Endothelial cell of umbilical vein (primary cell): ENCODE data around the gene L2HGDH. TPM values are rescaled to one million over a fixed set of nuclear protein-coding genes. Genes with fewer than 3 reads are reported as not detected.

Experiments used
- BruUV-seq: library from RNA; stranded (reverse); fragments of 400-500 nt; replicated peaks from 2 replicates; lab custom pipeline; 2021; lab: Mats Ljungman, UMichigan
- CTCF ChIA-PET: fragments of 300-600, 350-600 bp; sonication (Branson Sonifier 250); formaldehyde crosslinking; loops from one replicate; lab custom pipeline; 2021; ENCODE audit warnings: antibody characterized with exemption, inconsistent platforms; lab: Charles Lee
- POLR2A ChIA-PET: fragments of 300-600, 350-600 bp; sonication (Branson Sonifier 250); formaldehyde crosslinking; loops from one replicate; lab custom pipeline; 2021; ENCODE audit warnings: antibody characterized with exemption, inconsistent platforms; lab: Charles Lee
- DNase-seq: peaks from one replicate; pipeline ENCODE4 v3.0.0-alpha.2; 2011; ENCODE audit warnings: low read depth, low spot score
- FAIRE-seq: peaks from 2 replicates; lab custom pipeline; 2011; peaks lifted over from hg19 to GRCh38; lab: Jason Lieb, UNC
- H2AFZ ChIP-seq: 2 replicates; pipeline ENCODE4 v1.6.0; 2012; ENCODE audit warnings: low read depth, low read length, control low read depth, inconsistent platforms
- H3K27ac ChIP-seq: 2 replicates; pipeline ENCODE4 v1.5.1; 2011; ENCODE audit warnings: low read depth, mild to moderate bottlenecking, control low read depth, low read length, moderate library complexity; ENCODE audit not compliant: insufficient read depth
- H3K27me3 ChIP-seq, 2 experiments: 2 replicates each; pipeline versions ENCODE4 v1.6.0 to v1.6.1; 2011; ENCODE audit warnings: low read length in 2 of 2, mixed read lengths in 1 of 2; ENCODE audit not compliant: control insufficient read depth in 2 of 2, insufficient read depth in 2 of 2
- H3K36me3 ChIP-seq, 2 experiments: 2 replicates in 1 of 2; 3 replicates in 1 of 2; pipeline ENCODE4 v1.5.1; 2011; ENCODE audit warnings: low read length in 2 of 2, mild to moderate bottlenecking in 1 of 2, moderate library complexity in 1 of 2; ENCODE audit not compliant: control insufficient read depth in 2 of 2, insufficient read depth in 2 of 2; ENCODE audit errors: extremely low read depth in 1 of 2
- H3K4me1 ChIP-seq: 3 replicates; pipeline ENCODE4 v1.5.1; 2011; ENCODE audit warnings: mild to moderate bottlenecking, low read length; ENCODE audit not compliant: control insufficient read depth, insufficient read depth; ENCODE audit errors: extremely low read depth
- H3K4me2 ChIP-seq: 2 replicates; pipeline ENCODE4 v1.6.1; 2011; ENCODE audit warnings: low read length, control low read depth, mixed read lengths; ENCODE audit not compliant: insufficient read depth
- H3K4me3 ChIP-seq, 3 experiments: fragments of 200-600 bp in 1 of 3; sonication (generic), shearing (Covaris generic) in 1 of 3; replicated peaks in 1 of 3; 2 replicates each; pipeline ENCODE4 v1.5.1; 2011 to 2016; ENCODE audit warnings: control low read depth in 3 of 3, low read length in 3 of 3, mild to moderate bottlenecking in 2 of 3, inconsistent platforms in 1 of 3, low read depth in 1 of 3, moderate library complexity in 1 of 3; ENCODE audit not compliant: insufficient read depth in 1 of 3
- H3K79me2 ChIP-seq: 2 replicates; pipeline ENCODE4 v1.6.0; 2012; ENCODE audit warnings: low read length, inconsistent platforms; ENCODE audit not compliant: control insufficient read depth, insufficient read depth
- H3K9ac ChIP-seq: replicated peaks from 2 replicates; pipeline ENCODE3; 2011; ENCODE audit warnings: low read length, control low read depth; ENCODE audit not compliant: insufficient read depth; ENCODE audit errors: extremely low read depth
- H3K9me1 ChIP-seq: replicated peaks from 3 replicates; pipeline ENCODE4 v1.6.0; 2011; ENCODE audit warnings: mild to moderate bottlenecking, low read length; ENCODE audit not compliant: control insufficient read depth, insufficient read depth; ENCODE audit errors: extremely low read depth
- H3K9me3 ChIP-seq: replicated peaks from 2 replicates; pipeline ENCODE4 v1.5.1; 2012; ENCODE audit warnings: low read length, inconsistent platforms; ENCODE audit not compliant: control insufficient read depth, insufficient read depth
- H4K20me1 ChIP-seq: replicated peaks from 2 replicates; pipeline ENCODE3; 2011; ENCODE audit warnings: mild to moderate bottlenecking, low read length; ENCODE audit not compliant: control insufficient read depth, insufficient read depth; ENCODE audit errors: extremely low read depth
- CTCF ChIP-seq, 2 donors: IDR thresholded peaks; 1 replicate in 1 of 2; 2 replicates in 1 of 2; pipeline ENCODE4 v1.5.1; 2011; ENCODE audit warnings: low read length in 2 of 2, mild to moderate bottlenecking in 2 of 2, moderate library complexity in 2 of 2, control low read depth in 1 of 2, inconsistent platforms in 1 of 2, low read depth in 1 of 2; ENCODE audit not compliant: insufficient read depth in 1 of 2; ENCODE audit errors: extremely low read depth in 1 of 2
- FOS ChIP-seq: IDR thresholded peaks from 2 replicates; pipeline ENCODE4 v1.6.1; 2011; ENCODE audit warnings: mild to moderate bottlenecking, low read length, moderate library complexity, borderline replicate concordance; ENCODE audit not compliant: insufficient read depth
- JUN ChIP-seq: IDR thresholded peaks from 2 replicates; pipeline ENCODE4 v1.6.1; 2011; ENCODE audit warnings: borderline replicate concordance, low read depth; ENCODE audit not compliant: insufficient read length, insufficient read depth
- dilution Hi-C: fragments of 300-500 bp; cut with MboI; formaldehyde crosslinking; loops from one replicate; pipeline ENCODE4 v1.15.0; 2019; ENCODE audit warnings: low sequenced_read_pairs; ENCODE audit not compliant: extremely low pct_ligation_motif_present
- intact Hi-C: fragments of 100-400 bp; cut with micrococcal nuclease; formaldehyde crosslinking; loops from one replicate; pipeline ENCODE4 v1.10.0; 2022
- polyA plus RNA-seq, 4 experiments: library from polyadenylated mRNA; depleted of rRNA in 3 of 4; stranded (reverse) in 3 of 4; unstranded in 1 of 4; fragments of >200 nt; gene quantifications; 2 replicates each; pipeline versions ENCODE4 v1.2.1 to v1.2.3, GENCODE V29; 2011 to 2012; ENCODE audit warnings: missing spikeins in 1 of 4
- total RNA-seq: library from RNA; stranded (reverse); gene quantifications from 2 replicates; pipeline ENCODE4 v1.2.3, GENCODE V29; 2021

The L2HGDH gene
- total and polyA plus RNA-seq, 2 donors (not counting 3 experiments of a cell fraction or from before 2014, with no cell fraction given) = 2.5 to 5.3 TPM

GRCh38 chr14:50308363-50308915, 3.6 kb downstream of the L2HGDH start:
- Histone ChIP-seq H3K4me1 (peaks cover 15% of the 10 kb centered on the region), H3K9me1 (no peaks in the 10 kb centered on the region), H3K9me3 (no peaks in the 10 kb centered on the region), H3K4me2 (no peak overlapping the region), H3K27me3 (no peaks in the 10 kb centered on the region), H3K36me3 (no peaks in the 10 kb centered on the region), H2AFZ (no peak overlapping the region), H3K27ac (no peak overlapping the region), H3K4me3 (no peak overlapping the region), H3K79me2 (peaks cover 3% of the 10 kb centered on the region), H4K20me1 (no peaks in the 10 kb centered on the region), H3K9ac (no peak overlapping the region)
- ChIA-PET CTCF (interaction anchor here (1.3 kb wide), 1 partner anchor 13 kb away, joined by 6 read pairs; no protein-coding TSS in a partner anchor), POLR2A (interaction anchor here (0.7 kb wide), 1 partner anchor 562 kb away, joined by 3 read pairs; no protein-coding TSS in a partner anchor)
- dilution Hi-C loops = no loop called here
- no TSS peak for BruUV-seq
- no peak for TF ChIP-seq CTCF (IDR thresholded peaks at IDR 0.05; ENCODE audit: extremely low read depth in 1 of 2, insufficient read depth in 1 of 2, low read depth in 1 of 2, low read length in 2 of 2)
- no peak for TF ChIP-seq JUN
- no peak for TF ChIP-seq FOS
- DNase-seq (no peak), FAIRE-seq (no peak)
- intact Hi-C loops = no loop called here
